A549 (cell line): Measurements from ENCODE around the gene IZUMO4. TPM values are rescaled to one million over a fixed set of nuclear protein-coding genes. Genes with fewer than 3 reads are reported as not detected.

Experiments
- ATAC-seq, 2 experiments: fragments of 200-7000 bp in 1 of 2; fragments of >200 bp in 1 of 2; cut with Nextera tagmentation in 1 of 2; cut with Tn5 transposase in 1 of 2; 3 replicates each; pipeline versions ENCODE4 v1.8.0 to v1.9.1; 2018 to 2020; ENCODE audit warnings: mild to moderate bottlenecking in 1 of 2, moderate library complexity in 1 of 2
- CTCF ChIA-PET: fragments of 300-600 bp; sonication (Branson Sonifier 250); formaldehyde crosslinking; extraction: SDS; loops from one replicate; lab custom pipeline; 2021; ENCODE audit warnings: antibody characterized with exemption, inconsistent platforms; lab: Yijun Ruan, JAX
- POLR2A ChIA-PET: fragments of 350-600 bp; formaldehyde crosslinking; extraction: SDS; loops from one replicate; lab custom pipeline; 2021; ENCODE audit warnings: antibody characterized with exemption, inconsistent platforms; lab: Yijun Ruan, JAX
- DNase-seq, 2 experiments: peaks; one replicate each; pipeline versions ENCODE4 v3.0.0 to v3.0.0-alpha.2; 2011 to 2016; ENCODE audit warnings: low read depth in 1 of 2, low spot score in 1 of 2
- FAIRE-seq: peaks from 2 replicates; lab custom pipeline; 2011; peaks lifted over from hg19 to GRCh38; lab: Jason Lieb, UNC
- H3K27ac ChIP-seq, 2 experiments: fragments of >200 bp; sonication (Bioruptor Twin); formaldehyde crosslinking; 3 replicates each; pipeline ENCODE4 v1.5.1; 2016 to 2017
- H3K4me1 ChIP-seq: fragments of >200 bp; sonication (Bioruptor Twin); formaldehyde crosslinking; 3 replicates; pipeline ENCODE4 v1.6.1; 2016
- H3K4me2 ChIP-seq: fragments of >200 bp; sonication (Bioruptor Twin); formaldehyde crosslinking; 3 replicates; pipeline ENCODE4 v1.6.1; 2016
- H3K4me3 ChIP-seq: fragments of >200 bp; sonication (Bioruptor Twin); formaldehyde crosslinking; 3 replicates; pipeline ENCODE4 v1.5.1; 2016
- H3K9me3 ChIP-seq: fragments of >200 bp; sonication (Bioruptor Twin); formaldehyde crosslinking; 3 replicates; pipeline ENCODE4 v1.6.1; 2016
- CEBPB ChIP-seq, 2 experiments: fragments of >200 bp in 1 of 2; sonication (Bioruptor Twin) in 1 of 2; formaldehyde crosslinking in 1 of 2; IDR thresholded peaks; 2 replicates each; pipeline ENCODE4 v1.6.1; 2012 to 2016
- CHD2 ChIP-seq: fragments of 150-350 bp; IDR thresholded peaks from 2 replicates; pipeline ENCODE4 v1.6.1; 2014; ENCODE audit warnings: low read length; ENCODE audit not compliant: partially characterized antibody
- ELK1 ChIP-seq: fragments of 150-350 bp; IDR thresholded peaks from 2 replicates; pipeline ENCODE4 v1.6.1; 2014; ENCODE audit warnings: low read depth, mild to moderate bottlenecking, low read length
- FOSL2 ChIP-seq, 2 experiments: fragments of 450-650 bp in 1 of 2; fragments of >200 bp in 1 of 2; sonication (Bioruptor Twin) in 1 of 2; formaldehyde crosslinking; IDR thresholded peaks; 2 replicates each; pipeline versions ENCODE4 v1.5.0 to v1.6.1; 2016 to 2020; ENCODE audit warnings: mild to moderate bottlenecking in 1 of 2, moderate library complexity in 1 of 2
- FOXS1 ChIP-seq: fragments of 250-450 bp; sonication (Bioruptor Pico); IDR thresholded peaks from 2 replicates; pipeline ENCODE4 v1.5.0; 2020; ENCODE audit warnings: mild to moderate bottlenecking, moderate library complexity
- GATA3 ChIP-seq: IDR thresholded peaks from 2 replicates; pipeline ENCODE4 v1.6.1; 2012; ENCODE audit warnings: borderline replicate concordance
- HES2 ChIP-seq: fragments of >200 bp; sonication (Bioruptor Twin); formaldehyde crosslinking; IDR thresholded peaks from 2 replicates; pipeline ENCODE4 v1.6.1; 2016
- HOXB5 ChIP-seq: fragments of 250-450 bp; sonication (Bioruptor Pico); IDR thresholded peaks from 2 replicates; pipeline ENCODE4 v1.5.0; 2020; ENCODE audit warnings: mild to moderate bottlenecking, moderate library complexity
- MAFK ChIP-seq: fragments of 450-650 bp; IDR thresholded peaks from 2 replicates; pipeline ENCODE4 v1.6.1; 2014; ENCODE audit not compliant: partially characterized antibody
- MAZ ChIP-seq: fragments of 150-350 bp; IDR thresholded peaks from 2 replicates; pipeline ENCODE4 v1.6.1; 2014; ENCODE audit warnings: antibody characterized with exemption, low read depth, low read length, borderline replicate concordance
- RFX5 ChIP-seq: fragments of 450-650 bp; IDR thresholded peaks from 2 replicates; pipeline ENCODE4 v1.7.1; 2014; ENCODE audit warnings: antibody characterized with exemption, mild to moderate bottlenecking, moderate library complexity
- SREBF2 ChIP-seq: fragments of 450-650 bp; IDR thresholded peaks from 2 replicates; pipeline ENCODE4 v1.6.1; 2014; ENCODE audit warnings: mild to moderate bottlenecking, moderate library complexity
- TFCP2L1 ChIP-seq: fragments of 250-450 bp; sonication (Bioruptor Pico); IDR thresholded peaks from 2 replicates; pipeline ENCODE4 v1.5.0; 2021; ENCODE audit warnings: mild to moderate bottlenecking
- TP53 ChIP-seq: fragments of 250-450 bp; sonication (Bioruptor Pico); IDR thresholded peaks from 2 replicates; pipeline ENCODE4 v1.5.0; 2021; ENCODE audit warnings: mild to moderate bottlenecking, moderate library complexity
- ZC3H11A ChIP-seq: fragments of 450-650 bp; IDR thresholded peaks from 2 replicates; pipeline ENCODE4 v1.6.1; 2014; ENCODE audit warnings: antibody characterized with exemption, mild to moderate bottlenecking
- ZNF302 ChIP-seq: fragments of 250-450 bp; sonication (Bioruptor Pico); IDR thresholded peaks from 2 replicates; pipeline ENCODE4 v1.9.0; 2021; ENCODE audit warnings: inconsistent platforms, mild to moderate bottlenecking, moderate library complexity
- ZSCAN20 ChIP-seq: fragments of 250-450 bp; sonication (Bioruptor Pico); IDR thresholded peaks from 2 replicates; pipeline ENCODE4 v1.8.0; 2022; ENCODE audit warnings: mild to moderate bottlenecking, moderate library complexity
- WGBS: methylation state at CpG from one replicate; pipeline ENCODE4 v1.1.6; 2017; ENCODE audit errors: missing lambda C conversion rate; 5-methylcytosine and 5-hydroxymethylcytosine counted together
- polyA plus RNA-seq, 4 experiments: library from polyadenylated mRNA; depleted of rRNA in 3 of 4; stranded (reverse); fragments of >200 nt; fragmentation: RNase III in 1 of 4; extraction: RNeasy Plus Mini Kit Qiagen cat#74134 plus additional on column Dnase treatment in 1 of 4; gene quantifications; 2 replicates in 3 of 4; 3 replicates in 1 of 4; pipeline ENCODE4 v1.2.3, GENCODE V29; 2011 to 2017
- TF ChIP-seq, protein P1 (sequence below): fragments of >200 bp; sonication (Bioruptor Twin); formaldehyde crosslinking; IDR thresholded peaks from 3 replicates; pipeline ENCODE4 v1.5.1; 2016
- TF ChIP-seq, protein P2 (sequence below): fragments of 200-600 bp; sonication (generic); IDR thresholded peaks from 2 replicates; pipeline ENCODE4 v1.6.1; 2016; ENCODE audit warnings: antibody characterized with exemption, mild to moderate bottlenecking, moderate library complexity

IZUMO4 gene
- polyA plus RNA-seq, 2 of the 4 experiments (the other 2 are of a cell fraction), result 0.36 to 1.0 TPM

DNA sequence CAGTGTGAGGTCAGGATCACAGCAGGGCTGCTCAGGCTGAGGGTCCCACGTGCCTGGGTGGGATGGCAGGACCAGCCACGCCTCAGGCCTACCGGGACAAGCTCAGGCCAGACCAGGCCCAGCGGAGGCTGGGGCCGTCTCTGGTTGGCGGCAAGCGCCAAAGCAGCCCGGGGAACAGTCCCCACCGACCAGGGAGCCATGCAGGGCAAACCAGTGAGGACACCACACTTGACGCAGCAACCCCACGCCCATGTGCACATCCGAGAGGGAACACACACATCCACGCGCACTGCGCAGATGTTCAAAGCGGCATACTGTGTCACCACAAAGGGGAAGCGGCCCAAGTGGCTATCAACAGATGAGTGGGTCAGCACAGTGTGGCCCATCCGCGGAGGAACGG lies 15.2 kb downstream of the IZUMO4 start (continued):
- TF ChIP-seq ZNF302 (CRISPR knock-in tag) (no peak), ZSCAN20 (CRISPR knock-in tag) (no peak), ELK1 (no peak), FOSL2 (IDR thresholded peaks at IDR 0.05) (no peak), FOSL2 (CRISPR knock-in tag; IDR thresholded peaks at IDR 0.05) (no peak)

DNA sequence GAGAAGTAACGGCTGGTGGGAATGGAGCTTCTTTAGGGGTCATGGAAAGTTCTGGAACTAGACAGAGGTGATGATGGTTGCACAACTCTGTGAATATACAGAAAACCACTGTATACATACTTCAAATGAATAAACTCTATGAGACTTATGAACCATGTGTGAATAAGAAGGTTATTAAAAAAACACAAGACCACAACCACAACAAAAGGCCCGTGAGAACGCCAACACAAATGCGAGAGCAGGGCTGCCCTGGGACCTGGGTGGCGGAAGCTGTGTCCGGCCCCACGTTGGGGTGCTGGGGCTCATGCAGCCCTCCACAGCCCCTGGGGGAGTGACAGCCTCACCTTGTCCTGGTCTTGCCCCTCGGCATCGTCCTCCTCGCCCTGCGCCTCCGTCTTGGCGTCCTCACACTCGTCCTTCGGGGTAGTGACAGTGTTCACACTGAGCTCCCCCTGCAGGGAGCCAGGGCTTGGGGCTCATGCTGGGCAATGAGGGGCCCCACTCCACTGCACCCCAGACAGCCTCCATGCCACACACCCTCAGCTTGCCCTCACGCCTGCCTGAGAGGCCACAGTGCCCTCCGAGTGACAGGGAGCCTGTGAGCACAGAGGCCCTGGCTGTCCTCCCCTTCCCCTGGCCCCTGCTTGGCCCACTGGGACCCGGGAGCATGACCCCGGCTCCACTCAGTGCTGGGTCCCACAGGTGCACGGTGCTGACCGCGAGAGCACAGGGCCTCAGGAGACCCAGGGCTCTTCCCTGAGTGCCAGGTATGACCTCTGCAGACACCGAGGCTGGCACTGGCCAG lies 16.0 kb downstream of the IZUMO4 start:
- ATAC-seq (no peak), DNase-seq (no peak), FAIRE-seq (no peak)
- CTCF ChIA-PET, result interaction anchor here (0.6 to 1.2 kb wide), 2 partner anchors 17 to 42 kb away, joined by 3 read pairs; no protein-coding TSS in a partner anchor
- no peak overlapping the region for H3K27ac ChIP-seq
- 92% methylated on average over 19 of the region's 23 CpGs for WGBS
- H3K4me1 ChIP-seq, result no peaks in the 10 kb centered on the region
- H3K4me2 ChIP-seq, result no peak overlapping the region
- H3K9me3 ChIP-seq, result no peaks in the 10 kb centered on the region
- no peak for TF ChIP-seq CEBPB (IDR thresholded peaks at IDR 0.05)
- TF ChIP-seq ZC3H11A, result no peak
- no peak for TF ChIP-seq CHD2
- TF ChIP-seq GATA3, result no peak
- TF ChIP-seq HOXB5, result no peak
- no peak for TF ChIP-seq TFCP2L1 (CRISPR knock-in tag)
- TF ChIP-seq, protein P1, sequence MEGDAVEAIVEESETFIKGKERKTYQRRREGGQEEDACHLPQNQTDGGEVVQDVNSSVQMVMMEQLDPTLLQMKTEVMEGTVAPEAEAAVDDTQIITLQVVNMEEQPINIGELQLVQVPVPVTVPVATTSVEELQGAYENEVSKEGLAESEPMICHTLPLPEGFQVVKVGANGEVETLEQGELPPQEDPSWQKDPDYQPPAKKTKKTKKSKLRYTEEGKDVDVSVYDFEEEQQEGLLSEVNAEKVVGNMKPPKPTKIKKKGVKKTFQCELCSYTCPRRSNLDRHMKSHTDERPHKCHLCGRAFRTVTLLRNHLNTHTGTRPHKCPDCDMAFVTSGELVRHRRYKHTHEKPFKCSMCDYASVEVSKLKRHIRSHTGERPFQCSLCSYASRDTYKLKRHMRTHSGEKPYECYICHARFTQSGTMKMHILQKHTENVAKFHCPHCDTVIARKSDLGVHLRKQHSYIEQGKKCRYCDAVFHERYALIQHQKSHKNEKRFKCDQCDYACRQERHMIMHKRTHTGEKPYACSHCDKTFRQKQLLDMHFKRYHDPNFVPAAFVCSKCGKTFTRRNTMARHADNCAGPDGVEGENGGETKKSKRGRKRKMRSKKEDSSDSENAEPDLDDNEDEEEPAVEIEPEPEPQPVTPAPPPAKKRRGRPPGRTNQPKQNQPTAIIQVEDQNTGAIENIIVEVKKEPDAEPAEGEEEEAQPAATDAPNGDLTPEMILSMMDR, result no peak
- no peak for TF ChIP-seq MAZ
- TF ChIP-seq MAFK, result no peak
- TF ChIP-seq RFX5, result no peak
- TF ChIP-seq SREBF2, result no peak
- TF ChIP-seq HES2, result no peak
- TF ChIP-seq TP53 (CRISPR knock-in tag), result no peak
- TF ChIP-seq, protein P2, sequence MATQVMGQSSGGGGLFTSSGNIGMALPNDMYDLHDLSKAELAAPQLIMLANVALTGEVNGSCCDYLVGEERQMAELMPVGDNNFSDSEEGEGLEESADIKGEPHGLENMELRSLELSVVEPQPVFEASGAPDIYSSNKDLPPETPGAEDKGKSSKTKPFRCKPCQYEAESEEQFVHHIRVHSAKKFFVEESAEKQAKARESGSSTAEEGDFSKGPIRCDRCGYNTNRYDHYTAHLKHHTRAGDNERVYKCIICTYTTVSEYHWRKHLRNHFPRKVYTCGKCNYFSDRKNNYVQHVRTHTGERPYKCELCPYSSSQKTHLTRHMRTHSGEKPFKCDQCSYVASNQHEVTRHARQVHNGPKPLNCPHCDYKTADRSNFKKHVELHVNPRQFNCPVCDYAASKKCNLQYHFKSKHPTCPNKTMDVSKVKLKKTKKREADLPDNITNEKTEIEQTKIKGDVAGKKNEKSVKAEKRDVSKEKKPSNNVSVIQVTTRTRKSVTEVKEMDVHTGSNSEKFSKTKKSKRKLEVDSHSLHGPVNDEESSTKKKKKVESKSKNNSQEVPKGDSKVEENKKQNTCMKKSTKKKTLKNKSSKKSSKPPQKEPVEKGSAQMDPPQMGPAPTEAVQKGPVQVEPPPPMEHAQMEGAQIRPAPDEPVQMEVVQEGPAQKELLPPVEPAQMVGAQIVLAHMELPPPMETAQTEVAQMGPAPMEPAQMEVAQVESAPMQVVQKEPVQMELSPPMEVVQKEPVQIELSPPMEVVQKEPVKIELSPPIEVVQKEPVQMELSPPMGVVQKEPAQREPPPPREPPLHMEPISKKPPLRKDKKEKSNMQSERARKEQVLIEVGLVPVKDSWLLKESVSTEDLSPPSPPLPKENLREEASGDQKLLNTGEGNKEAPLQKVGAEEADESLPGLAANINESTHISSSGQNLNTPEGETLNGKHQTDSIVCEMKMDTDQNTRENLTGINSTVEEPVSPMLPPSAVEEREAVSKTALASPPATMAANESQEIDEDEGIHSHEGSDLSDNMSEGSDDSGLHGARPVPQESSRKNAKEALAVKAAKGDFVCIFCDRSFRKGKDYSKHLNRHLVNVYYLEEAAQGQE, result no peak
- TF ChIP-seq FOXS1 (CRISPR knock-in tag), result no peak
- H3K4me3 ChIP-seq, result no peak overlapping the region
- POLR2A ChIA-PET, result interaction anchor here (0.5 kb wide), 1 partner anchor 266 kb away, joined by 3 read pairs; no protein-coding TSS in a partner anchor
